NB4 (cell line): ENCODE measurements around the gene VAMP2.

Experiments
- MAX ChIP-seq: IDR thresholded peaks from 2 replicates; pipeline ENCODE4 v1.6.1; 2011; ENCODE audit warnings: low read depth, low read length
- POLR2A ChIP-seq: IDR thresholded peaks from 2 replicates; pipeline ENCODE4 v1.6.1; 2011; ENCODE audit warnings: mild to moderate bottlenecking; ENCODE audit not compliant: insufficient read length; ENCODE audit errors: extremely low read depth
- TF ChIP-seq, protein P1 (sequence below): IDR thresholded peaks from one replicate; pipeline ENCODE4 v1.5.1; 2012; ENCODE audit warnings: low read depth, low read length

DNA sequence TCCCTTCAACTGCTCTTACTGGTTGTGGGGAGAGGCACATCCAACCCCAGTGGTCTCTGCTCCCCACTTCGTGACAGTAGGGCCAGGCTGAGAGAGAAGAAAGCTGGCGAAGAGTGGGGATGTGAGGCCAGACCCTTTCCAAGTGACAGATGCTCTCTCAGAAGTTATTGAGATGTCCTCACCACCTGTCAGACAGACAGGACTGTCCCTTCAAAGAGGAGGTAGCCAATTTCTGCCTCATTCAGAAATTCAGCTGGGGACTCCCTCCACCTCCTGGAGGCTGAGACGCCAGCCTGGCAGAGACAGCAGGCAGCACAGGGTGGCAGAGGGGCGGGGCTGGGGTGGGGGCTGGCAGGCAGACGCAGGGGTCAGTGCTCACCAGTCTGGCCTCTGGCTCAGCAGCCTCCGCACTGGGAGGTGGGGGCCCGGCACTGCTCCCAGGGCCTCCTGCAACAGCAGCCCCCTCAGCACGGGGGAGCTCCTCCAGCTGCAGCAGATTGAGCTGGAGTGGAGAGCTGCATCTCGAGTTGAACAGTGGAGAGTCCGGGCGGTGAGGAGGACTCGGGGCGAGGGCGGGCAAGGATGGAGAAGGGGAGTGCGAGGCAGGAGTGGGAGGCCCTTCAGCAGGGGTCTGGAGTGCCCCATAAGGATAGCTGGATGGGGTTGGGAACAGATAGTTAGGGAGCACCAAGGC lies 19.7 kb downstream of the VAMP2 start:
- TF ChIP-seq, protein P1, sequence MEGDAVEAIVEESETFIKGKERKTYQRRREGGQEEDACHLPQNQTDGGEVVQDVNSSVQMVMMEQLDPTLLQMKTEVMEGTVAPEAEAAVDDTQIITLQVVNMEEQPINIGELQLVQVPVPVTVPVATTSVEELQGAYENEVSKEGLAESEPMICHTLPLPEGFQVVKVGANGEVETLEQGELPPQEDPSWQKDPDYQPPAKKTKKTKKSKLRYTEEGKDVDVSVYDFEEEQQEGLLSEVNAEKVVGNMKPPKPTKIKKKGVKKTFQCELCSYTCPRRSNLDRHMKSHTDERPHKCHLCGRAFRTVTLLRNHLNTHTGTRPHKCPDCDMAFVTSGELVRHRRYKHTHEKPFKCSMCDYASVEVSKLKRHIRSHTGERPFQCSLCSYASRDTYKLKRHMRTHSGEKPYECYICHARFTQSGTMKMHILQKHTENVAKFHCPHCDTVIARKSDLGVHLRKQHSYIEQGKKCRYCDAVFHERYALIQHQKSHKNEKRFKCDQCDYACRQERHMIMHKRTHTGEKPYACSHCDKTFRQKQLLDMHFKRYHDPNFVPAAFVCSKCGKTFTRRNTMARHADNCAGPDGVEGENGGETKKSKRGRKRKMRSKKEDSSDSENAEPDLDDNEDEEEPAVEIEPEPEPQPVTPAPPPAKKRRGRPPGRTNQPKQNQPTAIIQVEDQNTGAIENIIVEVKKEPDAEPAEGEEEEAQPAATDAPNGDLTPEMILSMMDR = no peak
- TF ChIP-seq MAX (no peak), POLR2A (no peak)
